ENCODE results near the gene PPP1R10.
"Not testable (repeated sequence)": the region's sequence is repeated elsewhere in the genome, so short reads cannot be mapped to it uniquely, and the experiment has no call there.

The PPP1R10 gene
- total RNA-seq, result 102 to 112 reads per million in 2 donors

DNA sequence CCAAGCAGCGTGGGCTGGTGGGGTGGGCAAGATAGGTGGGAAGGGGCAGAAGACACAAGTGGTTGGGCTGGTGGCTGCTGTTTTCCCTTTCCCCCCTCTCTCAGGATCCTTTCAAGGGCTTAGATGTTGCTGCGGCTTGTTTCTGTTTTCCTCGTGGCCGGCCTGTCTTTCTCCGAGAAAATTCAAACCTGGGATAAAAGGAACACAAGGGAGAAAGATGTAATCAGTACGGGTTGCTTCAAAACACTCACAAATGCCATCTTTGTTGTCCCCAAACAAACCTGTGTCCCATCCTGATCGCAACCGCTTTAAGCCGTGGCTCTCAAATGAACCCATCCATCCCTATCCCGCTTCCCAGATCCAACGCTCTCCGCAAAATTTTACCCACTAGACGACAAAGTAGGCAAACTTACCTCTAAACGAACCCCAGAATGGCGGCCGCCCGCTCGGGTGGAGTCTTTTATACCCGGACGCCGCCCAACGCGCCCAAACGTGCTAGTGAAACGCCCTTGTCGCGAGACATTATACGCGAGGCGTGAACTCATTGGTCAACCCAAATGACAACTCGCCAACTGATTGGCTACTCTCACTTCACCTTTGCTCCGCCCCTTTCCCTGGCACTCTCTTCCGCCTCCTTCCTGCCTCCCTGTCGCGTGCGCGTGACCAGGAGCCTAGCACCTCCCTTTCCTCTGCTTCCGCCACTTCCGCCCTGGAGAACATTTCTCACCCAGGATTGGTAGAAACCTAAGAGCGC is at the start of gene PPP1R10:
TSS of gene PPP1R10 (minus strand) at position 433 of the 754 bp plus-strand sequence. CDS start 7,299 bp downstream, outside the sequence.
- peak; percentile 94 for DNase-seq

GRCh38 chr6:30666300-30666699 is 49.3 kb upstream of the PPP1R10 start:
- DNase-seq, result not testable (repeated sequence)

GRCh38 chr6:30664994-30665767 is 48.1 kb upstream of the PPP1R10 start:
- no peak for DNase-seq

DNA sequence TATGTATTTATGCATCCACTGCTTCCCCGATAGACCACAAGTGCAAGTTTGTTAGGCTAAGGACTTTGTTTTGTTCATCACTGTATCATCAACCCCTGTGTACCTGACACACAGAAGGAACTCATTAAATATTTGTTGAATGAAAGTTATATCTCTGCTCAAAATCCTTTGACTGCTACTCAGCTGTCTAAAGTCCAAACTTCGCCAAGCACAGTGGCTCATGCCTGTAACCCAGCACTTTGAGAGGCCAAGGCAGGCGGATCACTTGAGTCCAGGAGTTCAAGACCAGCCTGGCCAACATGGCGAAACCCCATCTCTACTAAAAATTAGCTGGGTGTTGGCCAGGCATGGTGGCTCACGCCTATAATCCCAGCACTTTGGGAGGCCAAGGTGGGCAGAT is 40.9 kb upstream of the PPP1R10 start:
- not testable (repeated sequence) for DNase-seq

- no peak for DNase-seq
Observed at GRCh38 chr6:30657454-30657853, 40.4 kb upstream of the PPP1R10 start.

- no peak for DNase-seq
Observed at GRCh38 chr6:30656513-30656912, 39.5 kb upstream of the PPP1R10 start.

GRCh38 chr6:30655743-30656094 is 38.7 kb upstream of the PPP1R10 start:
- no peak for DNase-seq

- no peak for DNase-seq
Observed at GRCh38 chr6:30654798-30655742, 38.0 kb upstream of the PPP1R10 start.

- no peak for DNase-seq
Observed at GRCh38 chr6:30651143-30651542, 34.1 kb upstream of the PPP1R10 start.

GRCh38 chr6:30647242-30648116 is 30.4 kb upstream of the PPP1R10 start:
- peak; percentile 63 for DNase-seq

GRCh38 chr6:30646450-30647241 is 29.6 kb upstream of the PPP1R10 start, which contains the start of gene C6orf136:
TSS of gene C6orf136 (plus strand) at chr6:30647133. CDS start at chr6:30647232, 99 bp downstream.
- DNase-seq, result peak; percentile 90

GRCh38 chr6:30645989-30646388 is 28.9 kb upstream of the PPP1R10 start:
- DNase-seq, result no peak

DNA sequence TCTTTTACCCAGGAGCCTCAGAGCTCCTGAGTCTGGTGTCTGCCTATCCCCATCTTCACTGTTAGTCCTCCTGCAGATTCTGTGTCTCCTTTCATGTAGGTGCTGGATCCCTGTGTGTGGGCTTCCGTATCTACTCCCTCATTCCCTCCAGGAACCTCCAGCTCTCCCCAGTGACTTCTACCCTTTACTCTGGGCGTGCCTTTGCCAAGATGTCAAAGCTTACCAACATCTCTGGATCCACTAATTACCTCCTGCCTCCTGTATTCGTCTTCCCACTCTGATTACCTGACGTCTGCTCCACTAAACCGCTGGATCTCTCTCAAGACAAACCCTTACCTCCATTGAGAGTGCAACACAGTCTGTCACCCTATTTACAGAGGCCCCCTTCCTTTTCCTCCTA is 27.7 kb upstream of the PPP1R10 start:
- no peak for DNase-seq

GRCh38 chr6:30643656-30644055 is 26.6 kb upstream of the PPP1R10 start:
- no peak for DNase-seq

- DNase-seq, result no peak
Observed at GRCh38 chr6:30641048-30641447, 24.0 kb upstream of the PPP1R10 start.

- DNase-seq, result no peak
Observed at GRCh38 chr6:30640481-30640880, 23.4 kb upstream of the PPP1R10 start.

DNA sequence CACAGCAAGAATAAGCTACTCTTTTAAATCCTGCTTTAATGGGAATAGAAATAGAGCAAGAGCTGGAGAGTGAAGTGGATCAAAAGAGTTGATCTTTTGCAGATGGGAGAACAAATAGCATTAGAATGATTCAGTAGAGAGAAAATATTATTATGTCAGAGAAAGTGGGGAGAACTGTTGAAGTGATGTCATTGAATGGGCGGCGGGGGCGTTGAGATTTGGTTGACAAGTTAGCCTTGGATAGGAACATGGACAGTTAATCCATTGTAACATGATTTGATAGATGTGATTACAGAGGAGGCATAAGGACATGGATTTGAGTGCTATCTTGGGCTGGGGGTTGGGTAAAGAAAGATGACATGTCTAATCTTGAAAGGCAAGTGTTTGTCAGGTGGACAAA is 18.8 kb upstream of the PPP1R10 start:
- no peak for DNase-seq

- peak; percentile 79 for DNase-seq
Observed at GRCh38 chr6:30626484-30627366, 9.7 kb upstream of the PPP1R10 start, which contains the start of gene ATAT1. TSS of gene ATAT1 (plus strand) at chr6:30626874.

GRCh38 chr6:30625511-30625910 is 8.5 kb upstream of the PPP1R10 start:
- DNase-seq, result no peak

DNA sequence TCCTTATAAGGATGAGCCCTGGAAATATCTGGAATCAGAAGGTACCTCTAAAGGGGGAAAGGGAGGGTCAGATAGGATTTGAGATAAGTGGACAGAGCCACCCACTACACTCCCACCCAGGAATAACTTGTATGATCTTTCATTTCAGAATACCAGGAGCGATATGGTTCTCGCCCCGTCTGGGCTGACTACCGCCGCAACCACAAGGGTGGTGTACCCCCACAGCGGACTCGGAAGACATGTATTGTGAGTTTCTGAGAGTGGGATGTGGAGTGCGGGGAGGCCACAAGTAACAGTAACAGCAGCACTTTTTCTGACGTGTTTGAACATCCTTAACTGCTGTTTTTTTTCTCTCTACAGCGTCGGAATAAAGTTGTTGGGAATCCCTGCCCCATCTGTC is 2.5 kb upstream of the PPP1R10 start:
- no peak for DNase-seq

All from activated gamma-delta T cell (primary cell).